Body of pancreas (tissue), 4 donors: ENCODE measurements around the gene RSPH4A.

Experiments used
- POLR2A ChIP-seq, 3 donors: fragments of 450-650 bp; IDR thresholded peaks; one replicate each; pipeline ENCODE4 v1.6.1; 2016; ENCODE audit warnings: antibody characterized with exemption in 3 of 3, mild to moderate bottlenecking in 2 of 3
- TF ChIP-seq, protein P1 (sequence below), 7 experiments: fragments of 450-650 bp in 4 of 7; fragments of 200-600 bp in 3 of 7; sonication (generic) in 3 of 7; IDR thresholded peaks; one replicate each; pipeline ENCODE4 v1.5.1; 2016 to 2019; ENCODE audit warnings: antibody characterized with exemption in 7 of 7

DNA sequence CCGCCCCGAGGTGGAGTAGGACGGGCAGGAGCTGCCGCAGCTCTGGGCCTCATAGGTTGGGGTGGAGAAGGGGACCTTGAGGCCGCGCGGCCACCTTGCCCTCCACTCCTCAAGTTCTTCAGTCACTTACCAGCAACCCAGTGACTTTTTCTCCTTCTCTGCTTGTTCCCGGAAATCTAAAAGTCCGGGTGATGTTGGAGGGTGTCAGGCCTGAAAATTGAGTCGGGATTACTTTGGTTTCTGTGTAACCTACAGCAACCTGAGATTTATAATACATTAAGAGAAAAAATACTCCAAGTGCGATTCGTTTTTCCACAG, 44.6 kb upstream of the RSPH4A start:
- TF ChIP-seq, protein P1, sequence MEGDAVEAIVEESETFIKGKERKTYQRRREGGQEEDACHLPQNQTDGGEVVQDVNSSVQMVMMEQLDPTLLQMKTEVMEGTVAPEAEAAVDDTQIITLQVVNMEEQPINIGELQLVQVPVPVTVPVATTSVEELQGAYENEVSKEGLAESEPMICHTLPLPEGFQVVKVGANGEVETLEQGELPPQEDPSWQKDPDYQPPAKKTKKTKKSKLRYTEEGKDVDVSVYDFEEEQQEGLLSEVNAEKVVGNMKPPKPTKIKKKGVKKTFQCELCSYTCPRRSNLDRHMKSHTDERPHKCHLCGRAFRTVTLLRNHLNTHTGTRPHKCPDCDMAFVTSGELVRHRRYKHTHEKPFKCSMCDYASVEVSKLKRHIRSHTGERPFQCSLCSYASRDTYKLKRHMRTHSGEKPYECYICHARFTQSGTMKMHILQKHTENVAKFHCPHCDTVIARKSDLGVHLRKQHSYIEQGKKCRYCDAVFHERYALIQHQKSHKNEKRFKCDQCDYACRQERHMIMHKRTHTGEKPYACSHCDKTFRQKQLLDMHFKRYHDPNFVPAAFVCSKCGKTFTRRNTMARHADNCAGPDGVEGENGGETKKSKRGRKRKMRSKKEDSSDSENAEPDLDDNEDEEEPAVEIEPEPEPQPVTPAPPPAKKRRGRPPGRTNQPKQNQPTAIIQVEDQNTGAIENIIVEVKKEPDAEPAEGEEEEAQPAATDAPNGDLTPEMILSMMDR (IDR thresholded peaks at IDR 0.05), result no peak
- no peak for TF ChIP-seq POLR2A (IDR thresholded peaks at IDR 0.05)
